ENCODE results near the gene CPNE8. TPM values are rescaled to one million over a fixed set of nuclear protein-coding genes. Genes with fewer than 3 reads are reported as not detected.

The CPNE8 gene
- polyA plus RNA-seq, 1 donor from 2014 or later: 1.9 TPM

- H3K27ac ChIP-seq (ENCODE audit: low read length): no peak overlapping the region
- no peaks in the 10 kb centered on the region for H4K20me1 ChIP-seq (ENCODE audit: insufficient read depth)
- H3K9me3 ChIP-seq (ENCODE audit: low read length): no peaks in the 10 kb centered on the region
- H3K79me2 ChIP-seq (replicated peaks; ENCODE audit: insufficient read depth, low read length): no peaks in the 10 kb centered on the region
- H3F3A ChIP-seq (ENCODE audit: insufficient read depth, low read length, poor library complexity, severe bottlenecking): no peaks in the 10 kb centered on the region
- no peak overlapping the region for H3K9ac ChIP-seq (ENCODE audit: low read length)
- no peaks in the 10 kb centered on the region for H3K9me2 ChIP-seq (ENCODE audit: insufficient read depth, low read length)
- no peaks in the 10 kb centered on the region for H3K36me3 ChIP-seq (ENCODE audit: insufficient read depth, low read length)
- no peak overlapping the region for H2AFZ ChIP-seq (ENCODE audit: low read depth, low read length)
- TF ChIP-seq TAF1 (IDR thresholded peaks at IDR 0.05; ENCODE audit: low read depth) (no peak), EP300 (conservative IDR thresholded peaks at IDR 0.05; ENCODE audit: poor library complexity, severe bottlenecking) (no peak), MXI1 (conservative IDR thresholded peaks at IDR 0.05; ENCODE audit: poor library complexity, severe bottlenecking) (no peak), EZH2 (IDR thresholded peaks at IDR 0.05; ENCODE audit: borderline replicate concordance, insufficient read depth, low read length, poor library complexity, severe bottlenecking) (no peak)
- H3K4me2 ChIP-seq (ENCODE audit: low read length): peak overlapping the region; percentile 4
- no peaks in the 10 kb centered on the region for H3K27me3 ChIP-seq (ENCODE audit: insufficient read depth, low read depth, low read length)
- no peak overlapping the region for H3K4me3 ChIP-seq (ENCODE audit: low read length)
Measured at GRCh38 chr12:38708466-38708865, 196.9 kb downstream of the CPNE8 start.

GRCh38 chr12:38707648-38708047, 197.7 kb downstream of the CPNE8 start:
- H3K9me3 ChIP-seq (ENCODE audit: low read length): no peaks in the 10 kb centered on the region
- no peak overlapping the region for H2AFZ ChIP-seq (ENCODE audit: low read depth, low read length)
- H4K20me1 ChIP-seq (ENCODE audit: insufficient read depth): no peaks in the 10 kb centered on the region
- no peaks in the 10 kb centered on the region for H3K36me3 ChIP-seq (ENCODE audit: insufficient read depth, low read length)
- TF ChIP-seq REST (IDR thresholded peaks at IDR 0.05; ENCODE audit: borderline replicate concordance) (no peak), POLR2AphosphoS5 (IDR thresholded peaks at IDR 0.05) (no peak), RAD21 (conservative IDR thresholded peaks at IDR 0.05) (no peak), EZH2 (IDR thresholded peaks at IDR 0.05; ENCODE audit: borderline replicate concordance, insufficient read depth, low read length, poor library complexity, severe bottlenecking) (no peak), TAF1 (IDR thresholded peaks at IDR 0.05; ENCODE audit: low read depth) (no peak), EP300 (conservative IDR thresholded peaks at IDR 0.05; ENCODE audit: poor library complexity, severe bottlenecking) (no peak), MXI1 (conservative IDR thresholded peaks at IDR 0.05; ENCODE audit: poor library complexity, severe bottlenecking) (no peak), SMC3 (conservative IDR thresholded peaks at IDR 0.05; ENCODE audit: poor library complexity) (no peak), CTCF (IDR thresholded peaks at IDR 0.05; ENCODE audit: poor library complexity, severe bottlenecking) (no peak)
- no peaks in the 10 kb centered on the region for H3K9me2 ChIP-seq (ENCODE audit: insufficient read depth, low read length)
- no peak overlapping the region for H3K4me2 ChIP-seq (ENCODE audit: low read length)
- H3K79me2 ChIP-seq (replicated peaks; ENCODE audit: insufficient read depth, low read length): no peaks in the 10 kb centered on the region
- H3K27me3 ChIP-seq (ENCODE audit: insufficient read depth, low read depth, low read length): no peaks in the 10 kb centered on the region
- H3K27ac ChIP-seq (ENCODE audit: low read length): no peak overlapping the region
- H3K4me3 ChIP-seq (ENCODE audit: low read length): no peak overlapping the region
- no peak overlapping the region for H3K9ac ChIP-seq (ENCODE audit: low read length)
- no peaks in the 10 kb centered on the region for H3F3A ChIP-seq (ENCODE audit: insufficient read depth, low read length, poor library complexity, severe bottlenecking)

All from neural cell (in vitro differentiated cells).